ENCODE data around the gene PDE1C. TPM values are rescaled to one million over a fixed set of nuclear protein-coding genes. Genes with fewer than 3 reads are reported as not detected.

PDE1C gene
- total and polyA plus RNA-seq, 2 experiments from 2014 or later: 0.38 to 2.3 TPM

- TF ChIP-seq CTCF (IDR thresholded peaks at IDR 0.05; ENCODE audit: low read depth, low read length): no peak
- H3K27me3 ChIP-seq: no peaks in the 10 kb centered on the region
- H3K36me3 ChIP-seq: no peaks in the 10 kb centered on the region
- DNase-seq (ENCODE audit: low read depth in 1 of 2, low spot score in 1 of 2): no peak
- no peak overlapping the region for H3K4me3 ChIP-seq
- H3K9me3 ChIP-seq (ENCODE audit: low read depth): no peaks in the 10 kb centered on the region
- no peaks in the 10 kb centered on the region for H3K4me1 ChIP-seq (ENCODE audit: low read depth)
- no peak overlapping the region for H3K27ac ChIP-seq
Observed at GRCh38 chr7:32051128-32051527, 19.1 kb downstream of the PDE1C start.

- Histone ChIP-seq H3K4me1 (ENCODE audit: low read depth) (no peaks in the 10 kb centered on the region), H3K4me3 (no peak overlapping the region), H3K36me3 (no peaks in the 10 kb centered on the region), H3K27me3 (no peaks in the 10 kb centered on the region), H3K27ac (no peak overlapping the region), H3K9me3 (ENCODE audit: low read depth) (no peaks in the 10 kb centered on the region)
- TF ChIP-seq CTCF (IDR thresholded peaks at IDR 0.05; ENCODE audit: low read depth, low read length): no peak
- no peak for DNase-seq (ENCODE audit: low read depth in 1 of 2, low spot score in 1 of 2)
Observed at GRCh38 chr7:32049599-32049998, 20.6 kb downstream of the PDE1C start.

- Histone ChIP-seq H3K4me1 (ENCODE audit: low read depth) (no peaks in the 10 kb centered on the region), H3K4me3 (no peak overlapping the region), H3K27ac (no peak overlapping the region), H3K36me3 (no peaks in the 10 kb centered on the region), H3K9me3 (ENCODE audit: low read depth) (no peaks in the 10 kb centered on the region), H3K27me3 (no peaks in the 10 kb centered on the region)
- TF ChIP-seq CTCF (IDR thresholded peaks at IDR 0.05; ENCODE audit: low read depth, low read length): no peak
- DNase-seq (ENCODE audit: low read depth in 1 of 2, low spot score in 1 of 2): no peak
Observed at GRCh38 chr7:32048970-32049491, 21.2 kb downstream of the PDE1C start.

- H3K27ac ChIP-seq: no peak overlapping the region
- H3K36me3 ChIP-seq: no peaks in the 10 kb centered on the region
- H3K4me1 ChIP-seq (ENCODE audit: low read depth): no peaks in the 10 kb centered on the region
- no peaks in the 10 kb centered on the region for H3K9me3 ChIP-seq (ENCODE audit: low read depth)
- DNase-seq (ENCODE audit: low read depth in 1 of 2, low spot score in 1 of 2): no peak
- TF ChIP-seq CTCF (IDR thresholded peaks at IDR 0.05; ENCODE audit: low read depth, low read length): no peak
- H3K4me3 ChIP-seq: no peak overlapping the region
- no peaks in the 10 kb centered on the region for H3K27me3 ChIP-seq
Observed at GRCh38 chr7:32047801-32048200, 22.4 kb downstream of the PDE1C start.

- H3K36me3 ChIP-seq: no peaks in the 10 kb centered on the region
- no peaks in the 10 kb centered on the region for H3K27me3 ChIP-seq
- no peak overlapping the region for H3K27ac ChIP-seq
- no peaks in the 10 kb centered on the region for H3K9me3 ChIP-seq (ENCODE audit: low read depth)
- TF ChIP-seq CTCF (IDR thresholded peaks at IDR 0.05; ENCODE audit: low read depth, low read length): no peak
- no peak overlapping the region for H3K4me3 ChIP-seq
- no peaks in the 10 kb centered on the region for H3K4me1 ChIP-seq (ENCODE audit: low read depth)
- no peak for DNase-seq (ENCODE audit: low read depth in 1 of 2, low spot score in 1 of 2)
Observed at GRCh38 chr7:32047075-32047474, 23.1 kb downstream of the PDE1C start.

GRCh38 chr7:32045228-32045627 lies 25.0 kb downstream of the PDE1C start:
- Histone ChIP-seq H3K4me1 (ENCODE audit: low read depth) (no peaks in the 10 kb centered on the region), H3K36me3 (no peaks in the 10 kb centered on the region), H3K27ac (no peak overlapping the region), H3K9me3 (ENCODE audit: low read depth) (no peaks in the 10 kb centered on the region), H3K27me3 (no peaks in the 10 kb centered on the region), H3K4me3 (no peak overlapping the region)
- DNase-seq (ENCODE audit: low read depth in 1 of 2, low spot score in 1 of 2): no peak
- TF ChIP-seq CTCF (IDR thresholded peaks at IDR 0.05; ENCODE audit: low read depth, low read length): no peak

Data from cardiac muscle cell (in vitro differentiated cells and primary cell).